GM21528 (cell line): ENCODE data around the gene DPH6.

Experiments used
- ATAC-seq: cut with Tn5 transposase; IDR thresholded peaks from one replicate; pipeline ENCODE4 v1.9.1; 2021; ENCODE audit warnings: mild to moderate bottlenecking, moderate library complexity; ENCODE audit not compliant: unreplicated experiment, low FRiP score

DPH6 gene

GRCh38 chr15:35487417-35487816 is 58.5 kb downstream of the DPH6 start:
- ATAC-seq: no peak

- no peak for ATAC-seq
These were observed 59.7 kb downstream of the DPH6 start for GRCh38 chr15:35486296-35486695.

DNA sequence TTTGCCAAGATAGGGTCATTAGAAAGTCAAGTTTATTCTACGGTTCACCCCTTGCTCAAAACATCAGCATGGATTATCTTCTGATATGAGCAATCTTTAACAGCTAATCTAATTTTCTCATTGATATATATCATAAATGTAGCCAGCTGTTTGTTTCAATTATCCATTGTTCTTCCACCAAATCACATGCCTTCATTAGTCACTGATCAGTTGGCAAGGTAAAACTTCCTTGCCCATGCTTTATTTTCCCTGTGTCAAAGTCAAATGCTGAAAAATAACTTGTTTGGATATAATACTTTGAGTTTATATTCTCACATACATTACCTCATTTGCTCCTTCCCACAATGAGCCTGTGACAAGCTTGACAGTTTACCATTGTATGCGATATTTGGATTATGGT is 60.6 kb downstream of the DPH6 start:
- no peak for ATAC-seq

DNA sequence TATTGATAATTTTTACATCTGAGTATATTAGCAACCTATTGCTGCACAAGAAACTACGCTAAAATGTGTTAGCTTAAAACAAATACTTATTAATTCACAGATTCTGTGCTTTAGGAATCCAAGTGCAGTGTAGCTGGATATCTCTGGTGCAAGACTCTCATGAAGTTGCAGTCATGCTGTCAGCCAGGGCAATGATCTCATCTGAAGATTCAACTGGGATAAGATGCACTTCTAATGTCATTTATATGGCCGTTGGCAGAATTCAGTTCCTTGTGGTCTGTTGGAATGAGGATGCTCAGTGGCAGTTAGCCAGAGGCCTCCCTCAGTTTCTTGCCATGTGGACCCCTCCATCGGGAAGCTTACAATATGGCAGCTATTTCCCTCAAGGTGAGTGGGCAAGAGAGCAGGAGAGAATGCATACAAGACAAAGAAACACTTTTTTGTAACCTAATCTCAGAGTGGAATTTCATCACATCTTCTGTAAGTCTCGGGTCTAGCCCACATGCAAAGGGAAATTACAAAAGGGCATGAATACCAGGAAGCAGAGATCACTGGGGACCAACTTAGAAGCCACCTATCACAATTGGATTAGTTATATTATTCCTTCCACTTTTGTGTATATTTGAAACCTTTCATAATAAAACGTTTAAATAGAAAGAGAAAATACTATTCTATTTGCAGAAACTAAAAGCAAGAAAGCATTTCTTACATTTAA is 61.6 kb downstream of the DPH6 start:
- no peak for ATAC-seq

DNA sequence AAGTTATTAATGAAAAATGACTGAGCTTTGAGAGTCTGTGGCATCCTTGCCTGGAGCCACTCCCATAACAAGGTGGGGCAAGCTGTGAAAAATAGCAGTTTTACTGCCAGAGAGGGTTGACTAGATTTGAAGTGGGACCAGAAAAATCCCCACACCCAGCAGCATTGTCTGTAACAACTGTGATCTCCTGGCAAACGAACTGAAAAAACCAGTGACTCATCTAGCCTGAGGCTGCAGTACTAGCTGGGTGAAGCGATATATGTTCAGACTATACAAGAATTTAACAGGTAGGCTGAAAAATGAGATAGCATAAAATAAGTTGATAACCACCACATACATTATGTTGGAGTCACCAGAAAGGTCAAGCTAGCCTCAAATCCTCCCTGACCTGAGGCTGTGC is 64.0 kb downstream of the DPH6 start:
- no peak for ATAC-seq

DNA sequence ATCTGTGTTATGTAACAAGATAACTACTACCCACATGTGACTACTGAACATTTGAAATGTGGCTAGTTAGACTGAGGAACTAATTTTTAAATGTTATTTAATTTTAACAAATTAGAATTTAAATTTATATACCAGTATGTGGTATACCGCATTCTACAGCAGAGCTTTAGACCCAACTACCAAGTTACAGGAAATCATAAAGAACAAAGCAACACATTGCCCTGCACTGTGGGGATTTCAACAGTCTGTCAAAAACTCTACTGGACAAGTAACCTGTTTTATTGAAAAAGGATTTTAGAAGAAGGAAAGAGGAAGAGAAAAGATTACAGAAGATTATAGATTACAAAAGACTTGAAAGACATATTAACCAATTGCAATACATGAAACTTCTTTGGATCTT is 64.9 kb downstream of the DPH6 start:
- ATAC-seq: no peak

GRCh38 chr15:35479423-35479822 is 66.5 kb downstream of the DPH6 start:
- no peak for ATAC-seq

- no peak for ATAC-seq
These were observed 68.4 kb downstream of the DPH6 start for GRCh38 chr15:35477312-35478262.

DNA sequence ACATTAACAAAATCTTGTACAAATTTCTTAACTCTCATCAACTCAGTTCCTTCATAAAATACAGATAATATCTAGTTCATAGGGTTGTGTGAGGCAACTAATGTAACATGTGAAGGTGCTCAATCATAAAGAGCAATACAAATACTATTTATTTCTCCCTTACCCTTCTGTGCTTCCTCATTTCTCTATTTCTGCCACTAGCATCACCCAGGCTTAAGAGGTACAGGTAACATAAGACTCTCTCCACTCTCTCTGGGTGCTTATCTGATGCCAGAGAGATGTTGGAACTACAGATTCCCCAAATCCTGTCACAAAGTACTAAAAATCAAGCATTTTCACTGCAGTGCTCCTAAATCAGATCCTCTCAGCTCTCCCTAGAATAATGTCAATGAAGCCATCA is 74.9 kb downstream of the DPH6 start:
- no peak for ATAC-seq

- no peak for ATAC-seq
These were observed 75.5 kb downstream of the DPH6 start for GRCh38 chr15:35470441-35470840.

DNA sequence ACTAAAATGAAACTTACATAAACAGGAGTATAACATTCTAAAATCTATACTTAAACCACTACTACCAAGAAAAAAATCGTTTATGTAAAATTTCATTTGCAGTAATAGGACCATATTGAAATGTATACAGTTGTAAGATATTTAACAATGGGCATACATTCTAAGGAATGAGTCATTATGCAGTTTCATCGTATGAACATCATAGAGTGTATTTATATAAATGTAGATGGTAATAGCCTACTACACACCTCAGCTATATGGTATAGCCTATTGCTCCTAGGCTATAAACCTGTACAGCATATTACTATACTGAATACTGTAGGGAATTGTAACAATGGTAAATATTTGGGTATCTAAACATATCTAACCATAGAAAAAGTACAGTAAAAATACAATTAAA is 79.5 kb downstream of the DPH6 start:
- ATAC-seq: no peak

DNA sequence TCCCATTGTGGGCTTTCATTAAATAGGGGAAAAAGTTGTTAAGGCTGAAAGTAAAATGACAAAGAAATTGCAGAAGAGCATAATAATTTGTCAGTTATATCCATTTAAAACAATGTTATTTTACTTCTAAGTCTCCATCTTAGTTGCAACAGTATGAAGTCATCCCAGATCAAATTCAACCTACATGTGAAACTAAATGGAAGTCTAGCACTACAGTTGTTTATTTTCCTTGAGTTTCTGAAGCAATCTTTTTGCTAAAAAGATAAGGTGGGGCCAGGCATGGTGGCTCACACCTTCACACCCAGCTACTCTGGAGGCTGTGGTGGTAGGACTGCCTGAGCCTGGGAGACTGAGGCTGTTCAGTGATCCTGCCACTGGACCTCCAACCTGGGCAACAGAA is 80.2 kb downstream of the DPH6 start:
- no peak for ATAC-seq

GRCh38 chr15:35460616-35461015 is 85.3 kb downstream of the DPH6 start:
- no peak for ATAC-seq

DNA sequence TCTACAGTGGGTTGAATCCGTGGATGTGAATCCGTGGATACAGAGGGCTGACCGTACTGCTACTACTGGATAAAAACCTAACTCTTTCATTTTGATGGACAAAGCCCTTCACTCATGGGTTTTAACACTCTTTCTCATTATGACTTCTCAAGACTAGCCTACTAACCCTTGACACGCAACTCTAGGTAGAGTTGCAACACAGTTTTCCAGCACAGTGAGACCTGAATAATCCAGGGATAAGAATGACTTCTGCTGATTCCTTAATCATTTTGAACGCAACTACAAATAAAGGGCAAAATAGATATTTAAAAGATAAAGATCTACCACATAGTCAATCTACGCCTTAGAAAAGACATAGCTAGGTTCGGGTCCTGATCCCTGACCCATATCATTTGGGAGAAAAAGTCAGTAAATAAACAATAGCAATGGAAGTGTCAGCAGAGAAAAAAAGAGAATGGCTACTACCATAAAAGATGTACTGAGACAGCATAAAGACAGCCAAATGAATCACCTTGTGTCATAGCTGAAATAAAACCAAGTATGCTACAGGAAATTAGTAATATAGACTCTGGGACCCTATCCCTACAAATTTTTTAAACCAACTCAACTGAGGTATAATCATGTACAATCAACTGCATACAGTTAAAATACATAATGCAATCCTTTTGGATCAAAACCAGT is 87.6 kb downstream of the DPH6 start:
- ATAC-seq: no peak

DNA sequence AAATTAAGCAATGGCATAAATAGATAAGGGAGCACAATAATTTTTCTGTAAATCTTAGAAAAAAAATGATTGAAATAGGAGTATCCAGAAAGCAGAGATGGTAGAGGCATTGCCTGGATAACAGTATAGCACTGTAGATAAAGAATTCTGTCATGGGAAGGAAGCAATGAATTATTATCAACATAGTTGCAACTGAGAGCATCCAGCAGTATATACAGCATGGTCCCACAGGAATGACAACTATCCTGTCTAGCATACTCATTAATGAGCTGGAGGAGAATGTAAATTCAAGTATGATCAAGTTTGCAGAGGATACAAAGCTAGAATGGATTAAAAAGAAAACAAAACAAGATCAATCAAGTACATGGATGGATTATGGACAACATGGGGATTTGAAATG is 90.8 kb downstream of the DPH6 start:
- no peak for ATAC-seq

GRCh38 chr15:35450492-35450891 is 95.5 kb downstream of the DPH6 start:
- ATAC-seq: no peak

- no peak for ATAC-seq
These were observed 97.7 kb downstream of the DPH6 start for GRCh38 chr15:35448294-35448693.

DNA sequence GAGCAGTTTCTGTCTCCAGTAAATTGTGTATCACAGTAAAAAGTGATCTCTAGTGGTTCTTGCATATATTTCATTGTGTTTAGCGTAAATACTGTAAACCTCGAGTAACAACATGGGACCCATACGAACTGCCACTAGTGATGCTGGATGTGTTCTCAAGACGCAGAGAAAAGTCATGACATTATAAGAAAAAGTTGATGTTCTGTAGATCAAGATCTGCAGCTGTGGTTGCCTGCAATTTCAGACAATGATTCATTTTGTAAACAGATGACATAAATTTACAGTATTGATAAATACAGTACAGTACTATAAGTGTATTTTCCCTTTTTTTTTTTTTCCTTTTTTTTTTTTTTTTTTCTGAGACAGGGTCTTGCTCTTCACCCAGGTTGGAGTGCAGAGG is 100.1 kb downstream of the DPH6 start:
- ATAC-seq: no peak

DNA sequence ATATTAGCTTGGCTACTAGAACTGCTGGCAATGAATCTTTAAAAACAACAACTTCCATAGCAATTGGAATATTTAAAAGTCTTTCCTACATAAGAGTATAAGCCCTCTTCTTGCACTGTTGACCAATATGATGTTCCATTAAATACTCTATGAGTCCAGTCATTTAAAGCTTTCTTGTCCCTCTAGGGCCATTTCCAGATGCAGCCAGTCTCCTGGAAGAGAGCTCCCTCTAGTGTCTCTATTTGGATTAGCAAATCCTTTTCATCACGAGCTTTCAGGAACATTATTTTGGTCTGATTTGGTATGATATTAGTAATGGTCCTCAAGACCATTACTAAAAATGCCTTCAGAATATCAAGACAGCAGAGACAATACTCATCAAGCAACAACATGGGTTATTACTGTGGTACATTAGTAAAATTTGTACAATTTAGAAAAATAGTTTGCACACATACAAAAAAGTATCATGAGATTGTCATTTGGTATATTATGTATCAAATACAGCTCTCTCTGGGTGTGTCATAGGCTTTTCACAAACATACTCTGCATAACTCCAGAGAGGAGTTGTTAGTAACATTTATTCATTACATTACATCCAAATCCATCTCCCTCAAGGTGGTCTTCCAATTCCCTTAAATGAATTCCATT is 101.3 kb downstream of the DPH6 start:
- no peak for ATAC-seq

DNA sequence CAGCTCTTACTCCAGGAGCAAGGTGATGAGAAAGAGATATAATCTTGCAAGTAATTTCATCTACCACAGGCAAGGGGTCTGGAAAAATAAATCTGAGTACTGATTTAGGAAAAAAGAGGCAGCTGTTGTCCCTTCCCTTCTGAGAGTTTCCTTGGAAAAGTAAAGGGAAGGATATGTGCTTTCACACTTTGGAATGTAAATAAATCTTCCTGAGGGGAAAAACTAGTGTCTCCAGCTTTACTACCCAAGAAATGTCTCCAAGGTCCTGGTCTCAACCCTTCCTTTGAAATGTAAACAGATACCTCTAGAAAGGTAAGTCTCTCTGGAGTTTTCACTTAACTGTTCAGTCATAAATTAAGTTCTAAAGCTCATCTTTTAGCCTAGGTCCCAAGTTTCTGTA is 102.6 kb downstream of the DPH6 start:
- no peak for ATAC-seq

DNA sequence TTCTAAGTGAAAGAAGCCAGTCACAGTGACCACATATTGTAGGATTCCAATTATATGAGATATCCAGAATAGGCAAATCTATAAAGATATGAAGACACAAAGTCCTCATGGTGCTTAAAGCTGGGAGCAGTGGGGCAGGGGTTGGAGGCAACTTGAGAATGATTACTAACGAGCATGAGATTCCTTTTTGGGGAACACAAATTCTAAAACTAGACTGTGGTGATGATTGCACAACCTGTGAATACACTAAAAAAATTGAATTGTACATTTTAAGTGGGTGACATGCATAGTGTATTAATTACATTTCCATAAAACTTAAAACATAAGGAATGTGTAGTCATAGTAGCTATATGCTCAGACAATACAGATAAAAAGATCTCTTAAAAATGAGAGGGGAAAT is 103.2 kb downstream of the DPH6 start:
- ATAC-seq: no peak
